Measurements from ENCODE around the gene CCDC57.

CCDC57 gene

DNA sequence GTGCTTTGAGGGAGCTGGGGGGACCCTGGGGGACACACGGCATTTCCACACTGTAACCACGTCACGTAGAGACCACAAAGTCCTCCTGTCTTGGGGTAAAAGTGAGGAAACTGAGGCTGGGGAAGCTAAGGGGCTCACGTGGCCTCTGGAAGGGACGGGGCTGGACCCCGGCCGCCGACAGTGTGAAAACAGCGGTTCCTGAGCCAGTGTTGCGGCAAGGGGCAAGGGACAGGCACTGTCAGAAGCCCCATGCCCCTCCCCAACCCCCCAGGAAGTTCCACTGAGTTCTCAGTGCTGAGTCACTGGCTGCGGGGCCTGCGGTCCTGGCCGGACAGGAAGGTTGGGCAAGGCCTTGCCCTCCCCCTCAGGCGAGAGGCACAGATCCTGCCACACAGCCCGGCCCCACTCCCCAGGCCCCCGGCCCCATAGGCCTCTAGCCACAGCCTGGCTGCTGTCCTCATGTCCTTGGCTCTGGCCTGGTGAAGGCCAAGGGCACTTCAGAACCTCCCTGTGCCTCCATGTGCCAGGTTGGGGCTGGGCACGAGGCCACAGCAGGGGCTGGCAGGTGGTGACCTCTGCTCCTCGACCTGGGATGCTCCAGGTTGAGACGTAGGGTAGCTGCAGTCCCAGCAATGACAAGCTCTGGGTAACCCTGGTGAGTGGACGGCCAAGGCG, 5.0 kb upstream of the CCDC57 start:
- H3K4me3 ChIP-seq (IDR thresholded peaks at IDR 0.05; ENCODE audit: insufficient read depth, low read depth, low read length): no peak overlapping the region
- no peak overlapping the region for H3K9ac ChIP-seq
- H3K4me1 ChIP-seq (ENCODE audit: low read depth, poor library complexity, severe bottlenecking): peaks cover 36% of the 10 kb centered on the region
- no peaks in the 10 kb centered on the region for H4K20me1 ChIP-seq (ENCODE audit: insufficient read depth)
- H3K27ac ChIP-seq: no peak overlapping the region
- H2AFZ ChIP-seq (ENCODE audit: low read depth): no peak overlapping the region
- H3K36me3 ChIP-seq (ENCODE audit: insufficient read depth): no peaks in the 10 kb centered on the region
- no peaks in the 10 kb centered on the region for H3K27me3 ChIP-seq (ENCODE audit: insufficient read depth, low read depth)
- H3K79me2 ChIP-seq (ENCODE audit: insufficient read depth, low read depth): no peaks in the 10 kb centered on the region
- peak overlapping the region; percentile 27; the same call in 1 of the 2 replicates for H3K4me2 ChIP-seq
- TF ChIP-seq, protein P1, sequence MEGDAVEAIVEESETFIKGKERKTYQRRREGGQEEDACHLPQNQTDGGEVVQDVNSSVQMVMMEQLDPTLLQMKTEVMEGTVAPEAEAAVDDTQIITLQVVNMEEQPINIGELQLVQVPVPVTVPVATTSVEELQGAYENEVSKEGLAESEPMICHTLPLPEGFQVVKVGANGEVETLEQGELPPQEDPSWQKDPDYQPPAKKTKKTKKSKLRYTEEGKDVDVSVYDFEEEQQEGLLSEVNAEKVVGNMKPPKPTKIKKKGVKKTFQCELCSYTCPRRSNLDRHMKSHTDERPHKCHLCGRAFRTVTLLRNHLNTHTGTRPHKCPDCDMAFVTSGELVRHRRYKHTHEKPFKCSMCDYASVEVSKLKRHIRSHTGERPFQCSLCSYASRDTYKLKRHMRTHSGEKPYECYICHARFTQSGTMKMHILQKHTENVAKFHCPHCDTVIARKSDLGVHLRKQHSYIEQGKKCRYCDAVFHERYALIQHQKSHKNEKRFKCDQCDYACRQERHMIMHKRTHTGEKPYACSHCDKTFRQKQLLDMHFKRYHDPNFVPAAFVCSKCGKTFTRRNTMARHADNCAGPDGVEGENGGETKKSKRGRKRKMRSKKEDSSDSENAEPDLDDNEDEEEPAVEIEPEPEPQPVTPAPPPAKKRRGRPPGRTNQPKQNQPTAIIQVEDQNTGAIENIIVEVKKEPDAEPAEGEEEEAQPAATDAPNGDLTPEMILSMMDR (conservative IDR thresholded peaks at IDR 0.05; ENCODE audit: low read depth, low read length): no peak

DNA sequence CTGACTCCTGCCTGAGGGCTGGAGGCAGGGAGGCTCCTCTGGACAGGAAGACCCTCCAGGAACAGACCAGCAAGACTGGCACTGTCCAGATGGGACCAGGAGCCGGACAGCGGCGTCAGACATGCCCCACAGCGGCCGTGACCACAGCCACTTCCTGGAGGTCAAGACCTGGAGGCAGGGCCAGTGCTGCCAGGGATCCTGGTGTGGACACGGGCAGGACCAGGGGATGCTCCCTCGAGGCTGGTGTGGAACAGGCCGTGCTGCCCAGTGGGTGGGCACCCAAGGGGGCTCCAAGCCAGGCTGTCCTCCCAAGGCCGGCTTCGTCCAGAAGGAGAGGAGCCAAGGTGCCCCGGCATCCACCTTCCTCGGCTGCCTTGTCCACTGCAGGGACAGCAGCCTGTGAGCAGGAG, 4.5 kb upstream of the CCDC57 start:
- TF ChIP-seq, protein P1 (conservative IDR thresholded peaks at IDR 0.05; ENCODE audit: low read depth, low read length): no peak
- Histone ChIP-seq H3K4me2 (peak overlapping the region; percentile 27), H3K27me3 (ENCODE audit: insufficient read depth, low read depth) (no peaks in the 10 kb centered on the region), H2AFZ (ENCODE audit: low read depth) (peak overlapping the region; percentile 38; the same call in 1 of the 2 replicates), H3K9ac (peak overlapping the region; percentile 1; the same call in 1 of the 2 replicates), H3K4me1 (ENCODE audit: low read depth, poor library complexity, severe bottlenecking) (peaks cover 36% of the 10 kb centered on the region), H4K20me1 (ENCODE audit: insufficient read depth) (no peaks in the 10 kb centered on the region), H3K27ac (peak overlapping the region; percentile 33), H3K79me2 (ENCODE audit: insufficient read depth, low read depth) (no peaks in the 10 kb centered on the region), H3K4me3 (IDR thresholded peaks at IDR 0.05; ENCODE audit: insufficient read depth, low read depth, low read length) (no peak overlapping the region), H3K36me3 (ENCODE audit: insufficient read depth) (no peaks in the 10 kb centered on the region)

DNA sequence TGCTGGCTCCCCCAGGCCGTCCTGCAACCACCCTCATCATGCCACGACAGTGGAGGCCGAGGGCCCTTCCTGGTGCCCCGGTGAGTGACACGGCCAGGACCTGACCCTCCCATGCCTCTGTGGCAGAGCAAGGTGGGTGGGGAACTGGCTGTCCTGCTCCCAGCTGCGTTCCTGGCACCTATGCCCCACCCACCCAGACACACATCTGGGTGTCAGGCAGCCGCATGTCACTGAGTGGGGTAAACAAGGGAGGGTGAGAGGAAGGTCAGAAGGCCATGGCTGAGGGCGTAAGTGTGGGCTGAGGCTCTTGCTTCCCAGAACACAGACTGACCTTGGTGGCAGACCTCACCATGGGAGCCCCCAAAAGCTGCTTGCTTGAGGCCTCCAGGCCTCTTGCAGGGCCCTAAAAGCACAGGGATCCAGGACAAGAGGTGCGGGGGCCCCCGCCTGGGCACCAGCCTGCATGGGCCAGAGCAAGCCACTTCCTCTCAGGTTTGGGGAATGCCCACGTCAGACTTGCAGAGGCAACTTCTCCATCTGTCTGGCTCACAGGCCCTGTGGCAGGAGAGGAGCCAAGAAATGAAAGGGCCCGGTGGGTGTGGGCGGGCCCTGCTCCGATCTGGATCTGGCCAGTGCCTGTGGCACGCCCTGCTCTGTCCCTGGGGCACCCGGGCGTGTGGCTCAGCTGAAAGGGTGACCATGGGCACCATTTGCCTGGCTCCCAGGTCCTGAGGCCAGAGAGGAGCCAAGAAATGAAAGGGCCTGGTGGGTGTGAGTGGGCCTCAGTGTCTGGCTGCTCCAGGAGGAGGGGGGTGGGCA, 3.9 kb upstream of the CCDC57 start:
- H3K27ac ChIP-seq: peak overlapping the region; percentile 33
- no peaks in the 10 kb centered on the region for H4K20me1 ChIP-seq (ENCODE audit: insufficient read depth)
- H3K9ac ChIP-seq: peak overlapping the region; percentile 1; the same call in 1 of the 2 replicates
- H3K79me2 ChIP-seq (ENCODE audit: insufficient read depth, low read depth): 0 out of 2 replicates have a peak, but pooled peaks cover 6% of the 10 kb centered on the region
- peak overlapping the region; percentile 27 for H3K4me2 ChIP-seq
- TF ChIP-seq, protein P1 (conservative IDR thresholded peaks at IDR 0.05; ENCODE audit: low read depth, low read length): no peak
- H2AFZ ChIP-seq (ENCODE audit: low read depth): peak overlapping the region; percentile 38
- no peaks in the 10 kb centered on the region for H3K36me3 ChIP-seq (ENCODE audit: insufficient read depth)
- no peak overlapping the region for H3K4me3 ChIP-seq (IDR thresholded peaks at IDR 0.05; ENCODE audit: insufficient read depth, low read depth, low read length)
- no peaks in the 10 kb centered on the region for H3K27me3 ChIP-seq (ENCODE audit: insufficient read depth, low read depth)
- H3K4me1 ChIP-seq (ENCODE audit: low read depth, poor library complexity, severe bottlenecking): peaks cover 42% of the 10 kb centered on the region

DNA sequence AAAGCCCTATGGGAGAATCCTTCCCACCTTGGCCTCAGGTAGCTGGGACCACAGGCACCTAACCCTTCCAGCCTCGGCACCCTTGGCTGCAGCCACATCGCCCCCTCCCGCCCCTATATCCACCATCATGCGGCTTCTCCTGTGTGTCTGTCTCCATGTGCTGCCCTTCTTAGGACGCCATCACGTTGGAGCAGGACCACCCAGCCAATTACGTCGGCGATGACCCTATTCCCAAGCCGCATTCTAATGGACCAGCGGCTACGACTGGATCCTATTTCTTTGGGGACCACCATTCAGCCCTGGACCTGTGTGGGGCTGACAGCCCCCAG, 3.3 kb upstream of the CCDC57 start:
- Histone ChIP-seq H3K4me2 (peak overlapping the region; percentile 27), H3K79me2 (ENCODE audit: insufficient read depth, low read depth) (0 out of 2 replicates have a peak, but pooled peaks cover 6% of the 10 kb centered on the region), H3K36me3 (ENCODE audit: insufficient read depth) (no peaks in the 10 kb centered on the region), H3K9ac (no peak overlapping the region), H3K4me1 (ENCODE audit: low read depth, poor library complexity, severe bottlenecking) (peaks cover 43% of the 10 kb centered on the region), H3K4me3 (IDR thresholded peaks at IDR 0.05; ENCODE audit: insufficient read depth, low read depth, low read length) (no peak overlapping the region), H3K27me3 (ENCODE audit: insufficient read depth, low read depth) (no peaks in the 10 kb centered on the region), H4K20me1 (ENCODE audit: insufficient read depth) (no peaks in the 10 kb centered on the region), H3K27ac (peak overlapping the region; percentile 33; the same call in 1 of the 2 replicates), H2AFZ (ENCODE audit: low read depth) (no peak overlapping the region)
- TF ChIP-seq, protein P1 (conservative IDR thresholded peaks at IDR 0.05; ENCODE audit: low read depth, low read length): no peak
